ENCODE measurements around the gene ZSCAN30.

ZSCAN30 gene

DNA sequence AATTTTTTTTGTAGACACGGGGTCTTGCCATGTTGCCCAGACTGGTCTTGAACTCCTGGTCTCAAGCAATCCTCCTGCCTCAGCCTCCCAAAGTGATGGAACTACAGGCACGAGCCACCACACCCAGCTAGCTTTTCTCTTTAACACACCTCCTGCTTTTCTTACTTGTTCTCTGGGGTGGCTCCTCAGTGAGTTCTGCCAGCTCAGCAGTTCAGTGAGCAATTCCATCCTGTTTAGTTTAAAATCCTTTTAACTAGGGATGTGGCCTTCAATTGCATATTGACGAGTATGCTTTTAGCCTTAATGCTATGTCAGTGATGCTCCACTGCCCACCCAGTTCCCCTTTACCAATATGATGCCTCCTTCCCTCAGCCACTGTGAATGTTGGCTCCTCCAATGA is 33.1 kb downstream of the ZSCAN30 start:
- Histone ChIP-seq H3K4ac (ENCODE audit: low read depth, low read length) (no peak overlapping the region), H3K27me3 (ENCODE audit: insufficient read depth, low read length) (no peaks in the 10 kb centered on the region), H3K14ac (ENCODE audit: low read length) (no peak overlapping the region), H4K8ac (ENCODE audit: low read depth, low read length) (no peak overlapping the region), H3K9me3 (ENCODE audit: insufficient read depth, low read depth, low read length) (no peaks in the 10 kb centered on the region), H3K27ac (ENCODE audit: low read depth, low read length) (no peak overlapping the region), H2AK5ac (ENCODE audit: low read length) (no peak overlapping the region), H2BK12ac (ENCODE audit: low read length) (no peak overlapping the region), H2BK5ac (ENCODE audit: low read depth, low read length, poor library complexity) (no peak overlapping the region), H3K79me2 (ENCODE audit: control insufficient read depth, insufficient read depth, low read length, poor library complexity) (no peaks in the 10 kb centered on the region), H2AFZ (ENCODE audit: insufficient read depth, low read length, poor library complexity) (no peak overlapping the region), H3K4me3 (ENCODE audit: low read depth, low read length) (no peak overlapping the region), H3K18ac (ENCODE audit: low read length) (no peak overlapping the region), H3K9ac (ENCODE audit: low read length) (no peak overlapping the region), H3K4me1 (ENCODE audit: control insufficient read depth in 1 of 2, insufficient read depth in 2 of 2, low read length in 2 of 2) (no peaks in the 10 kb centered on the region), H4K91ac (ENCODE audit: low read depth, low read length) (no peak overlapping the region), H3K36me3 (ENCODE audit: control insufficient read depth in 1 of 2, insufficient read depth in 2 of 2, low read length in 2 of 2) (peaks cover 0 to 9% of the 10 kb centered on the region in 2 experiments), H3K4me2 (ENCODE audit: low read length) (no peak overlapping the region), H2BK120ac (ENCODE audit: insufficient read depth, low read length, poor library complexity) (no peak overlapping the region), H4K12ac (ENCODE audit: low read depth, low read length) (no peak overlapping the region), H3K79me1 (ENCODE audit: low read length) (no peaks in the 10 kb centered on the region), H3K23ac (ENCODE audit: low read length) (no peak overlapping the region)
- no peak for DNase-seq
- WGBS (ENCODE audit: extremely low coverage, insufficient coverage, insufficient read length), result no CpG with 5 or more reads among the region's 3 CpGs

- H2AK5ac ChIP-seq (ENCODE audit: low read length), result no peak overlapping the region
- no peak overlapping the region for H3K23ac ChIP-seq (ENCODE audit: low read length)
- H3K4ac ChIP-seq (ENCODE audit: low read depth, low read length), result no peak overlapping the region
- H3K4me1 ChIP-seq (ENCODE audit: control insufficient read depth in 1 of 2, insufficient read depth in 2 of 2, low read length in 2 of 2), result no peaks in the 10 kb centered on the region
- no peak overlapping the region for H2AFZ ChIP-seq (ENCODE audit: insufficient read depth, low read length, poor library complexity)
- peak; percentile 94 to 98 for DNase-seq
- H3K36me3 ChIP-seq (ENCODE audit: control insufficient read depth in 1 of 2, insufficient read depth in 2 of 2, low read length in 2 of 2), result peaks cover 0 to 11% of the 10 kb centered on the region in 2 experiments
- no peak overlapping the region for H3K14ac ChIP-seq (ENCODE audit: low read length)
- no peaks in the 10 kb centered on the region for H3K79me1 ChIP-seq (ENCODE audit: low read length)
- H2BK5ac ChIP-seq (ENCODE audit: low read depth, low read length, poor library complexity), result no peak overlapping the region
- no CpG with 5 or more reads among the region's 4 CpGs for WGBS (ENCODE audit: extremely low coverage, insufficient coverage, insufficient read length)
- no peaks in the 10 kb centered on the region for H3K9me3 ChIP-seq (ENCODE audit: insufficient read depth, low read depth, low read length)
- H2BK12ac ChIP-seq (ENCODE audit: low read length), result no peak overlapping the region
- no peak overlapping the region for H4K12ac ChIP-seq (ENCODE audit: low read depth, low read length)
- no peak overlapping the region for H3K27ac ChIP-seq (ENCODE audit: low read depth, low read length)
- no peak overlapping the region for H3K9ac ChIP-seq (ENCODE audit: low read length)
- no peaks in the 10 kb centered on the region for H3K79me2 ChIP-seq (ENCODE audit: control insufficient read depth, insufficient read depth, low read length, poor library complexity)
- no peak overlapping the region for H3K4me2 ChIP-seq (ENCODE audit: low read length)
- H3K27me3 ChIP-seq (ENCODE audit: insufficient read depth, low read length), result no peaks in the 10 kb centered on the region
- H4K91ac ChIP-seq (ENCODE audit: low read depth, low read length), result no peak overlapping the region
- no peak overlapping the region for H2BK120ac ChIP-seq (ENCODE audit: insufficient read depth, low read length, poor library complexity)
- H3K4me3 ChIP-seq (ENCODE audit: low read depth, low read length), result no peak overlapping the region
- no peak overlapping the region for H3K18ac ChIP-seq (ENCODE audit: low read length)
- H4K8ac ChIP-seq (ENCODE audit: low read depth, low read length), result no peak overlapping the region
Observed at GRCh38 chr18:35253655-35254287, 36.3 kb downstream of the ZSCAN30 start.

DNA sequence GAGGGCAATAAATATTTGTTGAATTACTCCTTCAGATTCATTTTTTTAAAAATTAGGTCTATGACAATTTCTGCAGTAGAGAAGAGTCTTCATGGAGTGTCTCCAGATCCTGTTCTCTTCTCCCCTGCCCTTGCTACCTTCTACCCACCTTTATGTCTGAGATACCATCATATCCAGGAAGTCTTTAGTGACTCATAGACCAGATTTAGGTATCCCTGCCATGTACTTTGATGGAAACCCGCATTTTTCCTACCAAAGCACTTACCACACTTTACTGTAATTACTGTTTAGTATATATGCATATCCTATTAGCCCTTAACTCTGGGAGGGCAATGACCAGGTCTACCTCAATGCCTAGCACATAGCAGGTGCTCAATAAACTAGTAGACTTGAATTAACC is 37.6 kb downstream of the ZSCAN30 start:
- Histone ChIP-seq H3K27me3 (ENCODE audit: insufficient read depth, low read length) (no peaks in the 10 kb centered on the region), H2AFZ (ENCODE audit: insufficient read depth, low read length, poor library complexity) (no peak overlapping the region), H3K9ac (ENCODE audit: low read length) (no peak overlapping the region), H4K91ac (ENCODE audit: low read depth, low read length) (no peak overlapping the region), H3K36me3 (ENCODE audit: control insufficient read depth in 1 of 2, insufficient read depth in 2 of 2, low read length in 2 of 2) (peaks cover 2 to 15% of the 10 kb centered on the region in 2 experiments), H4K8ac (ENCODE audit: low read depth, low read length) (no peak overlapping the region), H4K12ac (ENCODE audit: low read depth, low read length) (no peak overlapping the region), H3K18ac (ENCODE audit: low read length) (no peak overlapping the region), H3K4ac (ENCODE audit: low read depth, low read length) (no peak overlapping the region), H3K79me1 (ENCODE audit: low read length) (no peaks in the 10 kb centered on the region), H3K4me3 (ENCODE audit: low read depth, low read length) (no peak overlapping the region), H2BK12ac (ENCODE audit: low read length) (no peak overlapping the region), H2AK5ac (ENCODE audit: low read length) (no peak overlapping the region), H3K4me2 (ENCODE audit: low read length) (no peak overlapping the region), H3K9me3 (ENCODE audit: insufficient read depth, low read depth, low read length) (no peaks in the 10 kb centered on the region), H3K23ac (ENCODE audit: low read length) (no peak overlapping the region), H2BK120ac (ENCODE audit: insufficient read depth, low read length, poor library complexity) (no peak overlapping the region), H3K27ac (ENCODE audit: low read depth, low read length) (no peak overlapping the region), H3K14ac (ENCODE audit: low read length) (no peak overlapping the region), H3K4me1 (ENCODE audit: control insufficient read depth in 1 of 2, insufficient read depth in 2 of 2, low read length in 2 of 2) (no peaks in the 10 kb centered on the region), H3K79me2 (ENCODE audit: control insufficient read depth, insufficient read depth, low read length, poor library complexity) (no peaks in the 10 kb centered on the region), H2BK5ac (ENCODE audit: low read depth, low read length, poor library complexity) (no peak overlapping the region)
- DNase-seq, result peak; percentile 58 to 86
- WGBS (ENCODE audit: extremely low coverage, insufficient coverage, insufficient read length), result no CpG with 5 or more reads among the region's 1 CpG

DNA sequence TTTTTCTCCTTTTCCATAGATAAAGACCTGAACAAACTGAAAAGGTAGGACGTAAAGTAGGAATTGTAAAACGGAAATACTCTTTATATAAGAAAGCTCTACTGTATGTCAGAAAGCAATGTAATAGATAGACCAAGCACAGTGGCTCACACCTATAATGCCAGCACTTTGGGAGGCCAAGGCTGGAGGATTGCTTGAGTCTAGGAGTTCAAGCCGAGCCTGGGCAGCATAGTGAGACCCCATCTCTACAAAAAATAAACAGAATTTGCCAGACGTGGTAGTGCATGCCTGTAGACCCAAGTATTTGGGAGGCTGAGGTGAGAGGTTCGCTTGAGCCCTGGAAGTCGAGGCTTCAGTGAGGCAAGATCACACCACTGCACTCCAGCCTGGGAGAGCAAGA is 41.6 kb downstream of the ZSCAN30 start:
- H3K27ac ChIP-seq (ENCODE audit: low read depth, low read length), result no peak overlapping the region
- no peaks in the 10 kb centered on the region for H3K79me2 ChIP-seq (ENCODE audit: control insufficient read depth, insufficient read depth, low read length, poor library complexity)
- H3K23ac ChIP-seq (ENCODE audit: low read length), result no peak overlapping the region
- peaks cover 0 to 2% of the 10 kb centered on the region in 2 experiments for H3K4me1 ChIP-seq (ENCODE audit: control insufficient read depth in 1 of 2, insufficient read depth in 2 of 2, low read length in 2 of 2)
- no peaks in the 10 kb centered on the region for H3K27me3 ChIP-seq (ENCODE audit: insufficient read depth, low read length)
- H2BK120ac ChIP-seq (ENCODE audit: insufficient read depth, low read length, poor library complexity), result no peak overlapping the region
- H2AFZ ChIP-seq (ENCODE audit: insufficient read depth, low read length, poor library complexity), result no peak overlapping the region
- H4K12ac ChIP-seq (ENCODE audit: low read depth, low read length), result no peak overlapping the region
- no peak overlapping the region for H3K4me3 ChIP-seq (ENCODE audit: low read depth, low read length)
- H3K9ac ChIP-seq (ENCODE audit: low read length), result no peak overlapping the region
- no peak for DNase-seq
- WGBS (ENCODE audit: extremely low coverage, insufficient coverage, insufficient read length), result no CpG with 5 or more reads among the region's 6 CpGs
- H2AK5ac ChIP-seq (ENCODE audit: low read length), result no peak overlapping the region
- no peak overlapping the region for H3K4ac ChIP-seq (ENCODE audit: low read depth, low read length)
- H3K36me3 ChIP-seq (ENCODE audit: control insufficient read depth in 1 of 2, insufficient read depth in 2 of 2, low read length in 2 of 2), result peaks cover 2 to 25% of the 10 kb centered on the region in 2 experiments
- no peak overlapping the region for H3K4me2 ChIP-seq (ENCODE audit: low read length)
- no peak overlapping the region for H4K91ac ChIP-seq (ENCODE audit: low read depth, low read length)
- no peak overlapping the region for H2BK5ac ChIP-seq (ENCODE audit: low read depth, low read length, poor library complexity)
- no peak overlapping the region for H2BK12ac ChIP-seq (ENCODE audit: low read length)
- H4K8ac ChIP-seq (ENCODE audit: low read depth, low read length), result no peak overlapping the region
- H3K79me1 ChIP-seq (ENCODE audit: low read length), result no peaks in the 10 kb centered on the region
- H3K14ac ChIP-seq (ENCODE audit: low read length), result no peak overlapping the region
- H3K9me3 ChIP-seq (ENCODE audit: insufficient read depth, low read depth, low read length), result no peaks in the 10 kb centered on the region
- no peak overlapping the region for H3K18ac ChIP-seq (ENCODE audit: low read length)

All from trophoblast cell (in vitro differentiated cells and primary cell).